GM12878 (cell line): ENCODE data around the gene PHKB.

Source experiments
- CEBPB ChIP-seq, 2 experiments: fragments of 150-350 bp in 1 of 2; IDR thresholded peaks; 2 replicates each; pipeline ENCODE4 v1.6.1; 2012 to 2014; ENCODE audit warnings: low read depth in 2 of 2, low read length in 2 of 2, borderline replicate concordance in 1 of 2, inconsistent platforms in 1 of 2
- CTCF ChIP-seq, 3 experiments: IDR thresholded peaks in 2 of 3; conservative IDR thresholded peaks in 1 of 3; 2 replicates each; pipeline ENCODE4 v1.5.1; 2011; ENCODE audit warnings: low read depth in 3 of 3, low read length in 3 of 3, mild to moderate bottlenecking in 3 of 3, control low read depth in 2 of 3, moderate library complexity in 2 of 3, inconsistent platforms in 1 of 3, mixed read lengths in 1 of 3; ENCODE audit not compliant: control insufficient read depth in 2 of 3, insufficient read depth in 1 of 3; ENCODE audit errors: extremely low read depth in 1 of 3
- NFIC ChIP-seq: IDR thresholded peaks from 2 replicates; pipeline ENCODE4 v1.6.1; 2012; ENCODE audit warnings: low read depth, mild to moderate bottlenecking, inconsistent platforms, low read length, moderate library complexity
- POLR2AphosphoS5 ChIP-seq: IDR thresholded peaks from 2 replicates; pipeline ENCODE4 v1.6.1; 2011; ENCODE audit warnings: mild to moderate bottlenecking, low read length, inconsistent platforms

GRCh38 chr16:47480410-47480809 is 19.3 kb downstream of the PHKB start:
- TF ChIP-seq CEBPB (IDR thresholded peaks at IDR 0.05; ENCODE audit: borderline replicate concordance in 1 of 2, low read depth in 2 of 2, low read length in 2 of 2) = no peak
- no peak for TF ChIP-seq NFIC
- no peak for TF ChIP-seq POLR2AphosphoS5
- no peak for TF ChIP-seq CTCF (IDR thresholded peaks at IDR 0.05 in 2 of 3, conservative IDR thresholded peaks at IDR 0.05 in 1 of 3; ENCODE audit: control insufficient read depth in 2 of 3, extremely low read depth in 1 of 3, insufficient read depth in 1 of 3, low read depth in 3 of 3, low read length in 3 of 3)
